Panc1 (cell line): ENCODE data around the gene FIBCD1.

ENCODE experiments used
- CTCF ChIP-seq: fragments of 450-650 bp; IDR thresholded peaks from 2 replicates; pipeline ENCODE4 v1.5.1; 2017; ENCODE audit warnings: mild to moderate bottlenecking
- POLR2AphosphoS5 ChIP-seq: IDR thresholded peaks from 2 replicates; pipeline ENCODE4 v1.6.1; 2012; ENCODE audit warnings: mild to moderate bottlenecking, low read depth, low read length, moderate library complexity
- REST ChIP-seq, 2 experiments: IDR thresholded peaks; 2 replicates each; pipeline ENCODE4 v1.6.1; 2011 to 2012; ENCODE audit warnings: low read depth in 2 of 2, control low read depth in 1 of 2, low read length in 1 of 2, mild to moderate bottlenecking in 1 of 2, moderate library complexity in 1 of 2; ENCODE audit not compliant: insufficient read depth in 1 of 2
- SIN3A ChIP-seq: IDR thresholded peaks from 2 replicates; pipeline ENCODE4 v1.6.1; 2012; ENCODE audit warnings: low read depth, mild to moderate bottlenecking, low read length, moderate library complexity, borderline replicate concordance; ENCODE audit not compliant: insufficient read depth
- TCF7L2 ChIP-seq: IDR thresholded peaks from 2 replicates; pipeline ENCODE4 v1.6.1; 2011; ENCODE audit warnings: mild to moderate bottlenecking, low read depth, low read length, inconsistent platforms

- TF ChIP-seq CTCF, result no peak
- TF ChIP-seq TCF7L2, result no peak
- no peak for TF ChIP-seq POLR2AphosphoS5
- no peak for TF ChIP-seq REST (IDR thresholded peaks at IDR 0.05; ENCODE audit: insufficient read depth in 1 of 2, low read depth in 2 of 2, low read length in 1 of 2)
- no peak for TF ChIP-seq SIN3A
Observed at GRCh38 chr9:130960522-130961378, 21.7 kb upstream of the FIBCD1 start.
